GM18861 (cell line): ENCODE data around the gene DNAJC24.

ENCODE experiments used
- ATAC-seq: cut with Tn5 transposase; IDR thresholded peaks from one replicate; pipeline ENCODE4 v1.9.1; 2021; ENCODE audit not compliant: unreplicated experiment

The DNAJC24 gene

GRCh38 chr11:31480930-31481329 is 111.3 kb downstream of the DNAJC24 start:
- no peak for ATAC-seq
